Activated naive CD8-positive, alpha-beta T cell treated with anti-CD3 and anti-CD28 coated beads, Interleukin-2, amount 10 ng/mL, durations not matched to agents 7 days and 5 days (primary cell): Measurements from ENCODE around the gene BBX. TPM values are rescaled to one million over a fixed set of nuclear protein-coding genes. Genes with fewer than 3 reads are reported as not detected.

Experiments
- ATAC-seq: fragments of 150-1000 bp; cut with Tn5 transposase; one replicate; pipeline ENCODE4 v1.10.0; 2021; ENCODE audit warnings: low read depth, moderate library complexity
- POLR2A ChIA-PET: fragments of 350-600 bp; sonication (Branson Sonifier 250); formaldehyde crosslinking; loops from one replicate; lab custom pipeline; 2021; ENCODE audit warnings: antibody characterized with exemption; lab: Charles Lee
- DNase-seq: peaks from one replicate; pipeline ENCODE4 v3.0.0; 2021
- H3K27ac Mint-ChIP-seq: one replicate; pipeline ENCODE4 v1.8.0; 2022; ENCODE audit warnings: mild to moderate bottlenecking, mixed read lengths
- H3K27me3 Mint-ChIP-seq: one replicate; pipeline ENCODE4 v1.8.0; 2022; ENCODE audit warnings: mild to moderate bottlenecking, moderate library complexity, mixed read lengths
- H3K36me3 Mint-ChIP-seq: one replicate; pipeline ENCODE4 v1.8.0; 2021; ENCODE audit warnings: mild to moderate bottlenecking, mixed read lengths
- H3K4me1 Mint-ChIP-seq: one replicate; pipeline ENCODE4 v1.8.0; 2021; ENCODE audit warnings: mixed read lengths
- H3K4me3 Mint-ChIP-seq: one replicate; pipeline ENCODE4 v1.8.0; 2022; ENCODE audit warnings: mild to moderate bottlenecking, moderate library complexity, mixed read lengths
- H3K9me3 Mint-ChIP-seq: one replicate; pipeline ENCODE4 v1.8.0; 2021; ENCODE audit warnings: mixed read lengths
- total RNA-seq, 2 experiments: library from RNA; stranded (reverse); gene quantifications; one replicate each; pipeline ENCODE4 v1.2.3, GENCODE V29; 2021

BBX gene
- total RNA-seq, 2 experiments from 2014 or later: 53.5 to 55.8 TPM

- no peaks in the 10 kb centered on the region for H3K36me3 Mint-ChIP-seq
- H3K4me1 Mint-ChIP-seq: no peaks in the 10 kb centered on the region
- ATAC-seq: no peak
- H3K9me3 Mint-ChIP-seq: no peaks in the 10 kb centered on the region
- POLR2A ChIA-PET: no interaction called here
- H3K27ac Mint-ChIP-seq: no peak overlapping the region
- H3K27me3 Mint-ChIP-seq: peaks cover 5% of the 10 kb centered on the region
- no peak overlapping the region for H3K4me3 Mint-ChIP-seq
- DNase-seq: no peak
Observed at GRCh38 chr3:107857854-107858253, 335.1 kb downstream of the BBX start.

DNA sequence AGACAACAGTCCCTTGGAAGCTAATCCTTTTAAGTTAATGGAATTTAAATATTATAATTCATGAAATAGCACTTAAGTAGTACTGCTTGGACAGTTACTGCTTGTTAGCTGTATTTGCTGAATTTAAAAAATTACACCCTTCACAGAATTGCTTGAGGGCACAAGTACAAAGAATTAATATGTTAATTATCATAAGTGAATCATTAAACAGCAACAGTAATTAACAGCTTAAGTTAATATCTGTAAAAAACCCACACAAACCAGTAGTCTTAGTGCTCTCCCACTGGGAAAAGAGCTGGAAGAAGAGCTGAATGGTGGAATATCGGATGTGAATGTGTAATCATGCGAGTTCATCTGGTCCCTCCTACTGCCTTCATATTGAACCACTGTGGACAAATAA lies 336.1 kb downstream of the BBX start:
- H3K27ac Mint-ChIP-seq: no peak overlapping the region
- H3K9me3 Mint-ChIP-seq: no peaks in the 10 kb centered on the region
- H3K36me3 Mint-ChIP-seq: no peaks in the 10 kb centered on the region
- ATAC-seq (no peak), DNase-seq (no peak)
- POLR2A ChIA-PET: no interaction called here
- H3K27me3 Mint-ChIP-seq: peaks cover 5% of the 10 kb centered on the region
- H3K4me3 Mint-ChIP-seq: no peak overlapping the region
- H3K4me1 Mint-ChIP-seq: no peaks in the 10 kb centered on the region

Other genes with a start within 250 kb of the BBX start
- not detected for gene CCDC54, start 145.5 kb upstream of the BBX start, total RNA-seq